NCI-H187 treated with DMSO at 0.1 percent for 48 hours (cell line): ENCODE results near the gene SLMAP.

Source experiments
- DNase-seq: peaks from one replicate; lab custom pipeline; 2025; lab: John Stamatoyannopoulos, UW

SLMAP gene

GRCh38 chr3:57943525-57944495, 187.7 kb downstream of the SLMAP start:
- DNase-seq = no peak

DNA sequence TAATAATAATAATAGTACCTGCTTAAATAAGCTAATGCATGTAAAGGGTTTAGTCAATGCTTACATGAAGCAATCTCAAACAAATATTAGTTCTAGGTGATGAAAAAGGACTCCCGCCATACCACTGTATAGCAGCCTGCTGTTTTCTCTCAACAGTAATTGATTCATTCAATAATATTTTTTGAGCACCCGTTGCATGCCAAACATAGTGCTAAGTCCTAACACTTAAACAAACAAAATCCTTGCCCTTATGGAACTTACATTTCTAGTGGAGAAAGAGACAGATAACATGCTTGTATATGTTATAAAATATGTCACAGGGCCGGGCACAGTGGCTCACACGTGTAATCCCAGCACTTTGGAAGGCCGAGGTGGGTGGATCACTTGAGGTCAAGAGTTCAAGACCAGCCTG, 190.9 kb downstream of the SLMAP start:
- no peak for DNase-seq

GRCh38 chr3:57948080-57948671, 192.1 kb downstream of the SLMAP start:
- DNase-seq = no peak

DNA sequence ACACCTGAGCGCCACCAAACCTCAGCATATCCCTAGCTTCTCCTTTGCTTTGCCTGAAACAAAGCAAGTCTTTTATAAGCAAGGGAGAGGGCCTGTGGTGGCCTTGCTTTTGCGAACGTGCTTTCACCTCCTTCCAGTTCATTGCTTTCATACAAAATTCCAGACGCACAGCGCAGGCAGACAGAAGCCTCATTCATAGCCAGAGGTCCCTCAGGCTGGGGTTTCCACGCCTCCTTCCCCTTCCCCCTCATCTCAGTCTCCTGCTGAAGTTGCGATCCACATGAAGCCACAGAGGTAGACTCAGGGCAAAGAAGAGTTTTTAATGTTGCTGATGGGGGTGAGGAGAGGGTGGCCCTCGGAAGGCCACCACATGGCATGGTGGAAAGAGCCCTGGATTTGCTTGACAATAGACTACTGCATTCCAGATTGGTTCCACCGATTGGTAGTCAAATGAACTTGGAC, 192.7 kb downstream of the SLMAP start:
- DNase-seq = no peak

- no peak for DNase-seq
These were observed 193.2 kb downstream of the SLMAP start for GRCh38 chr3:57949344-57949743.

- DNase-seq = no peak
These were observed 193.9 kb downstream of the SLMAP start for GRCh38 chr3:57949785-57950615.

GRCh38 chr3:57951066-57951882, 195.2 kb downstream of the SLMAP start:
- no peak for DNase-seq

- DNase-seq = no peak
These were observed 196.1 kb downstream of the SLMAP start for GRCh38 chr3:57952208-57952631.

DNA sequence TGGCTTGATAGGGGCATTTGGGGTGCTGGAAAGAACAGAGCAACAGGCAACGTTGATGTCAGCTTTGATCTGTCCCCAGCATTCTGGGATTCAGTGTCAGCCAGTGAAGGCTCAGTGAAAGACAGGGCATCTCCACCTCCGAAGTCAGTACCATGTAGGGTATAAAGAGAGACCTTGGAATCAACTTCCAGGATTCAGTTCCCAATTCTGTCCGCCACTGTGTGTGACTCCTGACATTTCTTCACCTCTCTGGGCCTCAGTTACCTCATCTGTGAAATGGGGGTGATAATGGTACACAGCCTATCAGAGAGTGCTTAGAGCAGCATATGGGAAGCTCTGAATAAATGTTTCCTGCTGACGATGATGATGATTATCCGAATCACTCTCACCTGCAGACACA, 196.5 kb downstream of the SLMAP start:
- DNase-seq = no peak

- no peak for DNase-seq
These were observed 197.5 kb downstream of the SLMAP start for GRCh38 chr3:57953576-57953975.

- DNase-seq = no peak
These were observed 200.2 kb downstream of the SLMAP start for GRCh38 chr3:57956119-57956832.

- DNase-seq = no peak
These were observed 200.7 kb downstream of the SLMAP start for GRCh38 chr3:57956833-57957174.

DNA sequence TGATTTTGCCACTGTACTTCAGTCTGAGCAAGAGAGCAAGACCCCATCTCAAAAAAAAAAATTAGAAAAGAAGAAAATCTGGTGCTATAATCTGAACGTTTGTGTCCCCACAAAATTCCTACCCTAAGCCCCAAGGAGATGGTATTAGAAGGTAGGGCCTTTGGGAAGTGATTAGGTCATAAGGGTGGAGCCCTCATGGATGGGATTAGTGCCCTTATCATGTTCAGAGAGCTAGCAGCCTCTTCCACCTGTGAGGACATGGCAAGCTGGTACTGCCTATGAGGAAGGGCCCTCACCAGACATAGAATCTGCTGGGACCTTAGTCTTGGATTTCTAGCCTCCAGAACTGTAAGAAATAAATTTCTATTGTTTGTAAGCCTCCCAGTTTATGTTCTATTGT, 201.7 kb downstream of the SLMAP start:
- no peak for DNase-seq

GRCh38 chr3:57958642-57959422, 202.7 kb downstream of the SLMAP start:
- DNase-seq = no peak

DNA sequence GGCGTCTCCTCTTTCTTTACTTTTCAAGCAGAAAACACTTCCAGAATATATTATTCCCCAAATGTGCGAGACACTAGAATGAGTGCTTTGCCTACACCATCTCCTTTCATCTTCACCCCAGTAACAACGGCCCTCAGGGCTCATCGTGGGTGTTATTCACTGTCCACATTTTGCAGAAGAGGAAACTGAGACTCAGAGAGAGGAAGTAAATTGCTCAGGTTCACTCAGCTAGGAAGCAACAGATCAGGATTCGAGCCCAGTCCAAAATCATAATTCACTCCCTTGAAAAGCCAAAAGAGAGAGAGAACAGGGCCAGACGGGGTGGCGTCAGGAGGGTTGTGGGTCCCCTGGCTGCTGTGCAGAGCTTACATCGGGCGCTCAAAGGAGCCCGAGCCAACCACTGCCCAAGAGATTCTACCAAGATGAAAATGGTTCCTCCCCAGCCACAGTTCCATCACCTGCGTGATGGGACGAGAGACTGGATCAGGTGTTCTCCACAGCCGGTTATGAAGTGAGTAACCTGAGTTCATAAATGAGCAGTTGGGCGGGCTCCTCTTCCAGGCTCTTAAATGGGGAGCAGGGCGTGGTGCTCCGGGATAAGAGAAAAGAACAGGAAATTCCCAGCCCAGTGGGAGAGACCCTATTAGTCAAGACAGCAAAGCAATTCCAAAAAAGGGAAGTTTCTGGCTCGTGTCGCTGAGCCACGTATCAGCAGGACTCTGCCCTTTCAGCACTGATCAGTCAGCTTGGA, 203.5 kb downstream of the SLMAP start:
- no peak for DNase-seq

DNA sequence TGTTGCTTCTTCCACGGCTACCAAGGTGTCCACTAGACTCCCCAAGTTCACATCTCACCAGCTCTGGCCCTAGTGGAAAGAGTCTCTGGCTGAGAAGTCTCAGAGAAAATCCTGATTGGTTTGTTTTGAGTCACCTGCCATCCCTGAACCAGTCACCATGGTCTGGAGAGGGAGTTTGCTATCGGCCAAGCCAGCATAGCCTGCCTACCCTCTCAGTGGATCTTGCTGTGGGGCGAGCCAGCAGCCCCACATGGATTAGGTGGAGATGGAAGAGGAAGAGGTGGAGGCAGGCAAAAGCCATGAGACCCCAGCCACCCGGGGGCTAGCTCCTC, 204.0 kb downstream of the SLMAP start:
- DNase-seq = no peak

- no peak for DNase-seq
These were observed 205.2 kb downstream of the SLMAP start for GRCh38 chr3:57961177-57961827.

DNA sequence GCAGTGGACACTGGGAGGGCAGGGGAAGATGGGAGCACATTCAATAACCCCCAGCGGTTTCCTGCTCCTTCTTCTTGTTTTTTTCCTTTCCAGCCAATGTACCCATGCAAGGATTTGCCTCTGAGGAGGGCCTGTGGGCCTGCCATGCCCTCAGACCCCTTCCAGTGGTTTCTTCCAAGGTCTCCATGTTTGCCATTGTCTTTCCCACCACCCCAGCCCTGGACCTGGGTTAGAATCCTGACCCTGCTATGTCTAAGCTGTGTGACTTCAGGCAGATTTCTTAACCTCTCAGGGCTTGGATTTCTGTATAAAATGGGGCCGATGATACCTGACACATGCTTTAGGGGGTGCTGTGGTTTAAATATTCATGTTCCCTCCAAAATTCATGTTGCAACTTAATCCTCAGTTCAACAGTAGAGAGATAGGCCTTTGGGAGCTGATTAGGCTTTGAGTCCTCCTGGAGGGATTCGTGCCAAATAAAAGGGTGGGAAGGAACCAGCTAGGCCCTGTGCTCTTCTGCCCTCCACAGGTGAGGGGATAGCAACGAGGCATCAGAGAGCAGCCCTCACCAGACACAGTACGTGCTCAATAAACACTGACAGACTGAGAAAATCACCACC, 205.8 kb downstream of the SLMAP start:
- no peak for DNase-seq

- DNase-seq = no peak
These were observed 206.3 kb downstream of the SLMAP start for GRCh38 chr3:57962448-57962834.
